Sigmoid colon (tissue), 7 donors: ENCODE measurements around the gene EBI3. TPM values are rescaled to one million over a fixed set of nuclear protein-coding genes. Genes with fewer than 3 reads are reported as not detected.
"Not testable (repeated sequence)": the region's sequence is repeated elsewhere in the genome, so short reads cannot be mapped to it uniquely, and the experiment has no call there.

ENCODE experiments used
- DNase-seq: peaks from one replicate; pipeline ENCODE4 v3.0.0-alpha.2; 2019
- H3K27ac ChIP-seq, 4 donors: fragments of 200-600 bp; sonication (generic); one replicate each; pipeline ENCODE4 v1.5.1; 2016 to 2019; ENCODE audit warnings: mild to moderate bottlenecking in 1 of 4
- H3K27me3 ChIP-seq, 3 donors: fragments of 200-600 bp; sonication (generic); one replicate each; pipeline ENCODE4 v1.5.1; 2019; ENCODE audit warnings: mild to moderate bottlenecking in 1 of 3
- H3K36me3 ChIP-seq, 4 donors: fragments of 200-600 bp; sonication (generic); one replicate each; pipeline ENCODE4 v1.5.1; 2016 to 2019
- H3K4me1 ChIP-seq, 4 donors: fragments of 200-600 bp; sonication (generic); one replicate each; pipeline ENCODE4 v1.5.1; 2017 to 2019
- H3K4me3 ChIP-seq, 4 donors: fragments of 200-600 bp; sonication (generic); one replicate each; pipeline ENCODE4 v1.5.1; 2017 to 2019; ENCODE audit warnings: mild to moderate bottlenecking in 2 of 4, moderate library complexity in 1 of 4
- H3K9me3 ChIP-seq, 4 donors: fragments of 200-600 bp in 3 of 4; sonication (generic) in 3 of 4; one replicate each; pipeline versions ENCODE4 v1.5.1 to v1.6.1; 2013 to 2019
- EP300 ChIP-seq, 4 donors: sonication (generic); formaldehyde crosslinking; IDR thresholded peaks; one replicate each; pipeline ENCODE4 v1.6.1; 2017; ENCODE audit warnings: antibody characterized with exemption in 4 of 4
- POLR2A ChIP-seq, 2 donors: fragments of 450-650 bp; IDR thresholded peaks; one replicate each; pipeline ENCODE4 v1.6.1; 2016; ENCODE audit warnings: antibody characterized with exemption in 2 of 2, mild to moderate bottlenecking in 2 of 2, moderate library complexity in 2 of 2
- POLR2AphosphoS5 ChIP-seq, 4 donors: sonication (generic); formaldehyde crosslinking; IDR thresholded peaks; one replicate each; pipeline ENCODE4 v1.6.1; 2017; ENCODE audit warnings: antibody characterized with exemption in 4 of 4
- WGBS, 2 donors: extraction: QIAGEN DNeasy Blood & Tissue Kit; methylation state at CpG; one replicate each; pipeline ENCODE4 v1.1.7; 2013; 5-methylcytosine and 5-hydroxymethylcytosine counted together
- intact Hi-C: fragments of 100-400 bp; cut with DNase I; formaldehyde crosslinking; loops from one replicate; pipeline ENCODE4 v1.15.1; 2023
- polyA plus RNA-seq, 3 donors: library from polyadenylated mRNA; stranded (reverse); fragments of 200-250 nt; gene quantifications; one replicate each; pipeline ENCODE4 v1.2.3, GENCODE V29; 2013
- total RNA-seq, 4 donors: library from RNA; depleted of rRNA; stranded (reverse); fragments of >200 nt; gene quantifications; one replicate each; pipeline ENCODE4 v1.1.0, GENCODE V29; 2016
- TF ChIP-seq, protein P1 (sequence below), 4 experiments: fragments of 450-650 bp in 3 of 4; fragments of 200-600 bp in 1 of 4; IDR thresholded peaks; one replicate each; pipeline ENCODE4 v1.5.1; 2016 to 2019; ENCODE audit warnings: antibody characterized with exemption in 4 of 4, mild to moderate bottlenecking in 3 of 4, moderate library complexity in 2 of 4
- donor health status: healthy with polysubstance abuse.
- donor health status: Bipolar disorder and iron deficiency.
- donor health status: healthy.

EBI3 gene
- total and polyA plus RNA-seq, 7 donors: 1.7 to 17.6 (median 3.6) TPM

DNA sequence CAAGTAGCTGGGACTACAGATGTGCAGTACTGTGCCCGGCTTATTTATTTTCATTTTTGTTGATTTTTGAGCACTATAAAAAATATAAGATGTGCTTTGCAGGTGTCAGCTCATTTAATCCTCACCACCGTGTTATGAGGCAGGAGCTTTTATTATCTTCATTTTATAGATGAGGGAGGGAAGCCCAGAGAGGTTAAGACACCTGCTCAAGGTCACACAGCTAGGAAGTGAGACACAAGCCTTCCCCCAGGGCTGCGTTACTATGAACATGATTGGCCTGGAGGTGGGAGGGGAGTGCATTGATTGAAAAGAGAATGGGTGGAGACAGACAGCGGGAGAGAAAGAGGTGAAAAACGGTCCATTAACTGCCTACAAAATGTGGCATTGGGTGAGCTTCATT lies 39.7 kb upstream of the EBI3 start:
- intact Hi-C loops: no loop called here
- Histone ChIP-seq H3K4me3 (no peak overlapping the region), H3K27ac (no peak overlapping the region), H3K27me3 (peaks cover 0 to 23% (median 20%) of the 10 kb centered on the region in 3 donors), H3K36me3 (no peaks in the 10 kb centered on the region), H3K4me1 (no peaks in the 10 kb centered on the region), H3K9me3 (no peaks in the 10 kb centered on the region)
- TF ChIP-seq EP300 (IDR thresholded peaks at IDR 0.05) (no peak), POLR2A (IDR thresholded peaks at IDR 0.05) (no peak), POLR2AphosphoS5 (IDR thresholded peaks at IDR 0.05) (no peak)
- TF ChIP-seq, protein P1, sequence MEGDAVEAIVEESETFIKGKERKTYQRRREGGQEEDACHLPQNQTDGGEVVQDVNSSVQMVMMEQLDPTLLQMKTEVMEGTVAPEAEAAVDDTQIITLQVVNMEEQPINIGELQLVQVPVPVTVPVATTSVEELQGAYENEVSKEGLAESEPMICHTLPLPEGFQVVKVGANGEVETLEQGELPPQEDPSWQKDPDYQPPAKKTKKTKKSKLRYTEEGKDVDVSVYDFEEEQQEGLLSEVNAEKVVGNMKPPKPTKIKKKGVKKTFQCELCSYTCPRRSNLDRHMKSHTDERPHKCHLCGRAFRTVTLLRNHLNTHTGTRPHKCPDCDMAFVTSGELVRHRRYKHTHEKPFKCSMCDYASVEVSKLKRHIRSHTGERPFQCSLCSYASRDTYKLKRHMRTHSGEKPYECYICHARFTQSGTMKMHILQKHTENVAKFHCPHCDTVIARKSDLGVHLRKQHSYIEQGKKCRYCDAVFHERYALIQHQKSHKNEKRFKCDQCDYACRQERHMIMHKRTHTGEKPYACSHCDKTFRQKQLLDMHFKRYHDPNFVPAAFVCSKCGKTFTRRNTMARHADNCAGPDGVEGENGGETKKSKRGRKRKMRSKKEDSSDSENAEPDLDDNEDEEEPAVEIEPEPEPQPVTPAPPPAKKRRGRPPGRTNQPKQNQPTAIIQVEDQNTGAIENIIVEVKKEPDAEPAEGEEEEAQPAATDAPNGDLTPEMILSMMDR (IDR thresholded peaks at IDR 0.05): no peak
- WGBS, 2 donors: 55 to 69% methylated on average over 5 of the region's 5 CpGs
- DNase-seq: no peak

DNA sequence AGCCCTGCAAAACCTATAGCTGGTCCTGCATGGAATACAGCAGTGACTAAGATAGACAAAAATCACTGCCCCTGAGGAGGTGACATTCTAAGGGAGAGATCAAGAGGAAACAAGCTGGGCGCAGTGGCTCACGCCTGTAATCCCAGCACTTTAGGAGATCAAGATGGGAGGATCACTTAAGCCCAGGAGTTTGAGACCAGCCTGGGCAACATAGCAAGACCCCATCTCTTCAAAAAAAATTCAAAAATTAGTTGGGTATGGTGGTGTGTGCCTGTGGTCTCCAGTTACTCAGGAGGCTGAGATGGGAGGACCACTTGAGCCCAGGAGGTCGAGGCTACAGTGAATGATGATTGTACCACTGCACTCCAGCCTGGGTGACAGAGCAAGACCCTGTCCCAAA lies 36.8 kb upstream of the EBI3 start:
- H3K4me3 ChIP-seq, H3K36me3 ChIP-seq, H3K9me3 ChIP-seq, DNase-seq, H3K27ac ChIP-seq, H3K4me1 ChIP-seq, intact Hi-C loops: not testable (repeated sequence)
- peaks cover 9 to 52% (median 49%) of the 10 kb centered on the region in 3 donors for H3K27me3 ChIP-seq
- WGBS, 2 donors: 90 to 93% methylated on average over 3 of the region's 3 CpGs

DNA sequence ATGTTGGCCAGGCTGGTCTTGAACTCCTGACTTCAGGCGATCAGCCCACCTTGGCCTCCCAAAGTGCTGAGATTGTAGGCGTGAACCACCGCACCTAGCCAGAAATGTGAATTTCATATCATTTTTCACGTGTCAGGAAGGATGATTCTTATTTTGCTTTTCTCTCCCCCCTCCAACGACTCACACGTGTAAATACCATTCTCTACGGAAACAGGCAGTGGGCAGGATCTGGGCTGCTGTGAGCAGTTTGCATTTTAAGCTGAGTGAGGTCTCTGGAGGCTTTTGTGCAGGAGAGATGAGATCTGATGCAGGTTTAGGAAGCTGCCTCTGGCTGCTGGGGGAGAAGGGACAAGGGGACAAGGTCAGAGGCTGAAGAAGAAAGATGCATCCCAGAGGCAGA lies 35.0 kb upstream of the EBI3 start:
- DNase-seq: no peak
- TF ChIP-seq EP300 (IDR thresholded peaks at IDR 0.05) (no peak), POLR2AphosphoS5 (IDR thresholded peaks at IDR 0.05) (no peak), POLR2A (IDR thresholded peaks at IDR 0.05) (no peak)
- TF ChIP-seq, protein P1 (IDR thresholded peaks at IDR 0.05): no peak
- Histone ChIP-seq H3K27ac (no peak overlapping the region), H3K27me3 (peaks cover 17 to 68% (median 63%) of the 10 kb centered on the region in 3 donors), H3K4me3 (no peak overlapping the region), H3K36me3 (no peaks in the 10 kb centered on the region), H3K9me3 (no peaks in the 10 kb centered on the region), H3K4me1 (peaks cover 0 to 9% (median 8%) of the 10 kb centered on the region in 4 donors)
- intact Hi-C loops: no loop called here
- WGBS, 2 donors: 54 to 59% methylated on average over 7 of the region's 7 CpGs

DNA sequence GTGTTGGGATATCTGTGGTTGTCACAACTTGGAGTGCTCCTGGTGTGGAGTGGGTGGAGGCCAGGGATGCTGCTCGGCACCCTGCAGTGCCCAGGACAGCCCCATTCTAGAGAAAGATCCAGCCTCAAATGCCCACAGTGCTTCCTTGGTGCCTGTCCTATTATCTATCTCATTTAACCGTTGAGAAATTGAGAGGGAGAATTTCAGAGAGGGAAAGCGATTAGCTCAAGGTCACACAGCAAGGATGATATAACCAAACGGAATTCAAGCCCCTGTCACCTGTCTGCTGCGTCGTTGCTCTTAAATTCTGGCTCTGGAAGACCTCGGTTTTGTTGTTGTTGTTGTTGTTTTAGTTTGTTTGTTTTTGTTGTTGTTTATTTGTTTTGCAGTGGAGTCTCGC lies 33.3 kb upstream of the EBI3 start:
- TF ChIP-seq EP300 (IDR thresholded peaks at IDR 0.05) (no peak), POLR2A (IDR thresholded peaks at IDR 0.05) (no peak), POLR2AphosphoS5 (IDR thresholded peaks at IDR 0.05) (no peak)
- TF ChIP-seq, protein P1 (IDR thresholded peaks at IDR 0.05): no peak
- Histone ChIP-seq H3K36me3 (no peaks in the 10 kb centered on the region), H3K27ac (no peak overlapping the region), H3K9me3 (no peaks in the 10 kb centered on the region), H3K4me3 (no peak overlapping the region), H3K27me3 (peaks cover 17 to 73% (median 63%) of the 10 kb centered on the region in 3 donors), H3K4me1 (peaks cover 0 to 9% (median 8%) of the 10 kb centered on the region in 4 donors)
- DNase-seq: no peak
- WGBS, 2 donors: 77 to 85% methylated on average over 8 of the region's 8 CpGs
- intact Hi-C loops: no loop called here

DNA sequence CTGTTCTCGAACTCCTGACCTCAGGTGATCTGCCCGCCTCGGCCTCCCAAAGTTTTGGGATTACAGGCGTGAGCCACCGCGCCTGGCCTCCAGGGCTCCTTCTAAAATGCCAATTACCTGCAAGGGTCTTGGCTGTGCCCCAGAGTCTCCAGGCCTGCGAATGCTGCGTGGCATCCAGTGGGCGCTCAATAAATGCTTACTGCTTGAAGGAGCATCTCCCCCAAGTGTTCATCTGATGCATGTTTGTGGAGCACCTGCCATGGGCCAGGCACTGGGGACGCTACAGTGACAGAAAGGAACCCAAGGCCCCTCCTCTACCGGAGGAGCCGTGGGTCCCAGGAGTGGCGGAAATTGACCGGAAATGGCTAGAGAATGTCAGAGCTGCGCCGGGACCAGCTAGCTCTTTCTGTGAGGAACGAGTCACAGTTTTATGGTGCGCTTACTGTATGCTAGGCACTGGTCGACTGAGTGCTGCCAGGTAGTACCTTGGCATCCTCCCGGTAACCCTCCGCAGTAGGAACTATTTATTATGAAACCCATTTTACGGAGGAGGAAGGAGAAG lies 32.7 kb upstream of the EBI3 start:
- H3K27me3 ChIP-seq: peaks cover 17 to 73% (median 63%) of the 10 kb centered on the region in 3 donors
- TF ChIP-seq POLR2AphosphoS5 (IDR thresholded peaks at IDR 0.05): no peak
- TF ChIP-seq EP300 (IDR thresholded peaks at IDR 0.05): no peak
- TF ChIP-seq POLR2A (IDR thresholded peaks at IDR 0.05): no peak
- TF ChIP-seq, protein P1 (IDR thresholded peaks at IDR 0.05): no peak
- no peaks in the 10 kb centered on the region for H3K36me3 ChIP-seq
- H3K4me1 ChIP-seq: peaks cover 0 to 9% (median 8%) of the 10 kb centered on the region in 4 donors
- DNase-seq: no peak
- WGBS, 2 donors: 86 to 90% methylated on average over 22 of the region's 22 CpGs
- intact Hi-C loops: no loop called here
- no peak overlapping the region for H3K4me3 ChIP-seq
- no peaks in the 10 kb centered on the region for H3K9me3 ChIP-seq
- H3K27ac ChIP-seq: no peak overlapping the region
